HepG2 (cell line): Measurements from ENCODE around the gene SRC. TPM values are rescaled to one million over a fixed set of nuclear protein-coding genes. Genes with fewer than 3 reads are reported as not detected.

ENCODE experiments used
- AGO1 ChIP-seq: fragments of 200-400 bp; formaldehyde crosslinking; IDR thresholded peaks from 2 replicates; pipeline ENCODE4 v1.6.1; 2017; ENCODE audit warnings: mild to moderate bottlenecking, low read depth, low read length, moderate library complexity; ENCODE audit not compliant: poor library complexity, severe bottlenecking
- GMEB1 ChIP-seq: sonication (generic); formaldehyde crosslinking; IDR thresholded peaks from 2 replicates; pipeline ENCODE4 v1.5.1; 2020; ENCODE audit warnings: missing genetic modification reagents, mild to moderate bottlenecking, borderline replicate concordance
- KDM5B ChIP-seq: sonication (generic); formaldehyde crosslinking; IDR thresholded peaks from 2 replicates; pipeline ENCODE4 v1.4.0; 2020; ENCODE audit warnings: missing genetic modification reagents, mild to moderate bottlenecking, borderline replicate concordance
- MATR3 ChIP-seq: sonication (generic); formaldehyde crosslinking; IDR thresholded peaks from 2 replicates; pipeline ENCODE4 v1.4.0; 2020; ENCODE audit warnings: missing genetic modification reagents
- MAX ChIP-seq: IDR thresholded peaks from 2 replicates; pipeline ENCODE4 v1.6.1; 2012; ENCODE audit warnings: inconsistent platforms
- MLX ChIP-seq: IDR thresholded peaks from 2 replicates; pipeline ENCODE4 v1.6.1; 2016
- MXD1 ChIP-seq: sonication (generic); formaldehyde crosslinking; IDR thresholded peaks from 2 replicates; pipeline ENCODE4 v1.4.0; 2020; ENCODE audit warnings: mild to moderate bottlenecking, missing genetic modification reagents
- NR2F1 ChIP-seq, 2 experiments: fragments of 450-650 bp in 1 of 2; formaldehyde crosslinking in 1 of 2; IDR thresholded peaks; 2 replicates each; pipeline versions ENCODE4 v1.5.0 to v1.6.1; 2016 to 2020; ENCODE audit warnings: mild to moderate bottlenecking in 1 of 2, missing compliant biosample characterization in 1 of 2, missing genetic modification reagents in 1 of 2, moderate library complexity in 1 of 2
- PRPF4 ChIP-seq: fragments of 200-400 bp; formaldehyde crosslinking; IDR thresholded peaks from 2 replicates; pipeline ENCODE4 v1.6.1; 2016; ENCODE audit warnings: low read length, low read depth; ENCODE audit not compliant: poor library complexity, severe bottlenecking
- REXO4 ChIP-seq: sonication (generic); formaldehyde crosslinking; IDR thresholded peaks from 2 replicates; pipeline ENCODE4 v1.8.0; 2022; ENCODE audit warnings: missing genetic modification reagents, mild to moderate bottlenecking, borderline replicate concordance
- SP1 ChIP-seq, 2 experiments: fragments of 450-650 bp in 1 of 2; sonication (generic) in 1 of 2; formaldehyde crosslinking in 1 of 2; IDR thresholded peaks; 2 replicates each; pipeline versions ENCODE4 v1.4.0 to v1.6.1; 2016 to 2020; ENCODE audit warnings: missing genetic modification reagents in 1 of 2
- SRSF1 ChIP-seq: fragments of 200-400 bp; formaldehyde crosslinking; optimal IDR thresholded peaks from 2 replicates; pipeline ENCODE3; 2017; ENCODE audit warnings: mild to moderate bottlenecking, low read depth, low read length, moderate library complexity
- TGIF2 ChIP-seq: IDR thresholded peaks from 2 replicates; pipeline ENCODE4 v1.6.1; 2016; ENCODE audit warnings: control low read depth, missing compliant biosample characterization
- ZBTB7A ChIP-seq: sonication (generic); formaldehyde crosslinking; IDR thresholded peaks from 2 replicates; pipeline ENCODE4 v1.8.0; 2022; ENCODE audit warnings: mild to moderate bottlenecking, missing genetic modification reagents
- ZFY ChIP-seq: sonication (generic); formaldehyde crosslinking; IDR thresholded peaks from 2 replicates; pipeline ENCODE4 v1.4.0; 2020; ENCODE audit warnings: missing genetic modification reagents
- ZMYM3 ChIP-seq: sonication (generic); formaldehyde crosslinking; IDR thresholded peaks from 2 replicates; pipeline ENCODE4 v1.5.1; 2020; ENCODE audit warnings: mild to moderate bottlenecking, missing genetic modification reagents
- ZNF121 ChIP-seq: sonication (generic); formaldehyde crosslinking; IDR thresholded peaks from 2 replicates; pipeline ENCODE4 v1.5.0; 2020; ENCODE audit warnings: mild to moderate bottlenecking, missing genetic modification reagents
- ZNF232 ChIP-seq: sonication (generic); formaldehyde crosslinking; IDR thresholded peaks from 2 replicates; pipeline ENCODE4 v1.4.0; 2020; ENCODE audit warnings: missing genetic modification reagents, borderline replicate concordance
- ZNF326 ChIP-seq: sonication (generic); formaldehyde crosslinking; IDR thresholded peaks from 2 replicates; pipeline ENCODE4 v1.4.0; 2020; ENCODE audit warnings: missing genetic modification reagents, borderline replicate concordance
- ZNF329 ChIP-seq: sonication (generic); formaldehyde crosslinking; IDR thresholded peaks from 2 replicates; pipeline ENCODE4 v1.9.0; 2021; ENCODE audit warnings: low read depth, mild to moderate bottlenecking, missing genetic modification reagents
- ZNF441 ChIP-seq: sonication (generic); formaldehyde crosslinking; IDR thresholded peaks from 2 replicates; pipeline ENCODE4 v1.7.0; 2021; ENCODE audit warnings: missing genetic modification reagents, borderline replicate concordance
- ZNF468 ChIP-seq: sonication (generic); formaldehyde crosslinking; IDR thresholded peaks from 2 replicates; pipeline ENCODE4 v1.8.0; 2022; ENCODE audit warnings: mild to moderate bottlenecking, moderate library complexity, missing genetic modification reagents
- ZNF704 ChIP-seq: sonication (generic); formaldehyde crosslinking; IDR thresholded peaks from 2 replicates; pipeline ENCODE4 v1.8.1; 2023; ENCODE audit warnings: mild to moderate bottlenecking, inconsistent platforms, moderate library complexity, missing genetic modification reagents, borderline replicate concordance
- ZNF749 ChIP-seq: sonication (generic); formaldehyde crosslinking; IDR thresholded peaks from 2 replicates; pipeline ENCODE4 v1.8.0; 2022; ENCODE audit warnings: mild to moderate bottlenecking, missing genetic modification reagents, moderate library complexity, borderline replicate concordance
- polyA plus RNA-seq, 8 experiments: library from polyadenylated mRNA; depleted of rRNA in 3 of 8; stranded (reverse) in 7 of 8; unstranded in 1 of 8; fragments of >200 nt; fragmentation: Illumina TruSeq in 4 of 8; extraction: Trizol in 4 of 8; gene quantifications; 2 replicates each; pipeline versions ENCODE4 v1.2.1 to v1.2.3, GENCODE V29; 2011 to 2016; ENCODE audit warnings: low read depth in 4 of 8, missing spikeins in 1 of 8, mixed read lengths in 1 of 8; ENCODE audit not compliant: insufficient read depth in 1 of 8
- total RNA-seq, 5 experiments: library from RNA; depleted of rRNA; stranded (reverse); fragments of >200 nt; fragmentation: Illumina TruSeq; extraction: Trizol; gene quantifications; 2 replicates each; pipeline ENCODE4 v1.2.3, GENCODE V29; 2016; ENCODE audit warnings: low read depth in 1 of 5

SRC gene
- total and polyA plus RNA-seq, 2 of the 13 experiments (the other 11 are each of a cell fraction or from before 2014, with no cell fraction given), result 54.7 to 192 TPM

DNA sequence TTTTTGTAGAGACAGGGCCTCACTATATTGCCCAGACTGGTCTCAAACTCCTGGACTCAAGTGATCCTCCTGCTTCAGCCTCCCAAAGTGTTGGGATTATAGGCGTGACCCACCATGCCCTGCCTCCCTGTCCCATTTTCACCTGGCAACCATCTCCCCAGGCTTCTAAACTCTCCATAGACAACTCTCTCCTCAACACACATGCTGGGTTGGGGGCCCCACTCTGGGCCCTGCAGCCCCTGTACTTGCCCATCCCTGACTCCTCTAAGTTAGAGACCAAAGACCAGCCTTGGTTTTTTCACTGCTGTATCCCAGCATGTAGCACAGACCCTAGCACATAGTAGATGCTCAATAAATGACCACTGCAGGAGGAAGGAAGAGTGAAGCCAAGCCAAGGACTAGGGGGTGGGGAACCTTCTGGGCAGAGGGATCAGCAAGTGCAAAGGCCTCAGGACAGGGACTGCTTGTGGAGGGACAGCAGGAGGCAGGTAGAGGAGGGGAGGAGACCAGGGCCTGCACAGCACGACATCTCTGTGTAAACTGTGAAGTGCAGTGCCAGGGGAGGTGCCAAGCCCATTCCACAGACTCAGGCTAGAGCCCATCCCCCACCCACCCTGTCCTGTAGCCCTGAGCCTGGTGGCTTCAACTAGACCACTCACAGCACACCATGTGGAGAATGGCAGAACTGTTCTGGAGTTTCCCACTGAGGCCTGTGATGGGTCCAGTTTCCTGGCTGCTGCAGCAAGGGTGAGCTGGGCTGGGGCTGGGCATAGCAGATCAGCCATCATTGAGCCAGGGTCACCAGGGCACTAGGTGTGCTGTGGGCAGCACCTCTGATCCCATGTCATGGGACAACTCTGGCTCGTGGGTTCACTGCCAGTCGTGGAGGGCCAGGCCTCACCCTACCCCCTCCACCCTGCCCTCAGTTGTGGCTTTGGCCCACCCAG, 3.4 kb upstream of the SRC start (continued):
- no peak for TF ChIP-seq SP1 (IDR thresholded peaks at IDR 0.05)
- TF ChIP-seq SP1 (CRISPR knock-in tag; IDR thresholded peaks at IDR 0.05), result peak; percentile 35; the same call in 1 of the 2 replicates
- peak; percentile 30; the same call in 1 of the 2 replicates for TF ChIP-seq KDM5B (CRISPR knock-in tag)
- no peak for TF ChIP-seq TGIF2 (CRISPR knock-in tag)
- TF ChIP-seq PRPF4, result peak; percentile 67
- no peak for TF ChIP-seq ZNF232 (CRISPR knock-in tag)
- TF ChIP-seq SRSF1, result peak; percentile 45
- peak; percentile 64 for TF ChIP-seq ZFY (CRISPR knock-in tag)
- TF ChIP-seq ZNF326 (CRISPR knock-in tag), result no peak
- TF ChIP-seq MLX (CRISPR knock-in tag), result no peak
- peak; percentile 76 for TF ChIP-seq ZNF121
- 0 out of 2 replicates have a peak, but pooled peaks have one; percentile 34 for TF ChIP-seq ZNF441 (CRISPR knock-in tag)
- peak; percentile 67; the same call in 1 of the 2 replicates for TF ChIP-seq MXD1 (CRISPR knock-in tag)
- no peak for TF ChIP-seq ZNF329 (CRISPR knock-in tag)
- peak; percentile 96 for TF ChIP-seq ZMYM3 (CRISPR knock-in tag)
- TF ChIP-seq REXO4 (CRISPR knock-in tag), result peak; percentile 78; the same call in 1 of the 2 replicates
- TF ChIP-seq AGO1, result peak; percentile 29
- 0 out of 2 replicates have a peak, but pooled peaks have one; percentile 50 for TF ChIP-seq ZBTB7A
- no peak for TF ChIP-seq GMEB1 (CRISPR knock-in tag)
- 0 out of 2 replicates have a peak, but pooled peaks have one; percentile 68 for TF ChIP-seq ZNF468 (CRISPR knock-in tag)
- TF ChIP-seq ZNF749 (CRISPR knock-in tag), result 0 out of 2 replicates have a peak, but pooled peaks have one; percentile 39
- peak; percentile 47; the same call in 1 of the 2 replicates for TF ChIP-seq MAX
- no peak for TF ChIP-seq NR2F1 (CRISPR knock-in tag; IDR thresholded peaks at IDR 0.05)
- TF ChIP-seq MATR3 (CRISPR knock-in tag), result 0 out of 2 replicates have a peak, but pooled peaks have one; percentile 17
- 0 out of 2 replicates have a peak, but pooled peaks have one; percentile 30 for TF ChIP-seq ZNF704 (CRISPR knock-in tag)
